GM19452 (cell line): Measurements from ENCODE around the gene PAXX.

Source experiments
- ATAC-seq: cut with Tn5 transposase; IDR thresholded peaks from one replicate; pipeline ENCODE4 v1.9.1; 2021; ENCODE audit not compliant: unreplicated experiment

PAXX gene, protein sequence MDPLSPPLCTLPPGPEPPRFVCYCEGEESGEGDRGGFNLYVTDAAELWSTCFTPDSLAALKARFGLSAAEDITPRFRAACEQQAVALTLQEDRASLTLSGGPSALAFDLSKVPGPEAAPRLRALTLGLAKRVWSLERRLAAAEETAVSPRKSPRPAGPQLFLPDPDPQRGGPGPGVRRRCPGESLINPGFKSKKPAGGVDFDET

DNA sequence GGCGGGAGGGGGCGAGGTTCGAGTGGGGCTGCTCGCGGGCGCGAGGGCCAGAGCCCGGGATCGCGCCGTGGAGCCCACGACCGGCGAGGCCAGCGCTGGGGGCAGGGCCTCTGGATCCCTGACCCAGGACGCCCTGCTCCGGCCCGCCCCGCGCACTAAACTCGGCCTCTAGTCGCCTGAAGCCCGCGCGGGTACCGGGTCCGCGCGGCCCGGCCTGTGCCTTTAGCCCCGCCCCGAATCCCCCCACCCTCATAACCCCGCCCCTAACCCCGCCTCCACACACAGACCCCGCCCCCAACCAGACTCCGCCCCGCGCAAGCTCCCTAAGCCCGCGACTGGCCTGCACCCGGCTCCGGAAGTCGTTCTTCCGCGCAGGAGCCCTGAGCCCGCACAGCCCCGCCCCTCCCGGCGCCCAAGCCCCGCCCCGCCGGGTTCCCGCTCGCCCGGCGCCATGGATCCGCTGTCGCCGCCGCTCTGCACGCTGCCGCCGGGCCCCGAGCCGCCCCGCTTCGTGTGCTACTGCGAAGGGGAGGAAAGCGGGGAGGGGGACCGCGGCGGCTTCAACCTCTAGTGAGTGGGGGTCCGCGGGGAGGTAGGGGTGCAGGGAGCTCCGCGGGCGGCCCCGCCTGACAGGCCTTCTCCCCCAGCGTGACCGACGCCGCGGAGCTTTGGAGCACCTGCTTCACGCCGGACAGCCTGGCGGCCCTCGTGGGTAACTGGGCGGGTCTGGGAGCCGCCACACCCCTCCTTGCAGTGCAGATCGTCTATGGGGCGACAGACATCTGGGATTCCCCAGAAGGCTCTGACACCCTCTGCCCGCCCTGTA, at the start of gene PAXX:
PAXX (plus strand) TSS at position 430 of the 826 bp plus-strand sequence; CDS start at position 452, 22 bp downstream.
- ATAC-seq = peak; percentile 84

DNA sequence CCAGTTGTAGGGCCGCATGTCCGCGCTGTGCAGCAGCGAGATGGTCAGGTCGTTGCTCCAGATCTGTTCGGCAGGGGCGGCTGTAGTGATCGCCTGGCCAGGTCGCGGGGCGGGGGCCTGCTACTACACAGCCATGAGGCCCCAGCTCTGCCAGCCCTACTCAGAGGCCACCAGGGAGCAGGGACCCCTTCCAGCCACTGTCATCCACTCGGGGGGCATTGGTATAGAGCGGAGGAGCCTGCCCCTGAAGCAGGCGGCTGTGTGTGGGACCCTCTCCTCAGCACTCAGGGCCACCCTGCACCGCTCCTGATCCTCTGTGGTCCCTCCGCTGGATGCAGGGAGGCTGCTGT, 49.4 kb upstream of the PAXX start:
- no peak for ATAC-seq

DNA sequence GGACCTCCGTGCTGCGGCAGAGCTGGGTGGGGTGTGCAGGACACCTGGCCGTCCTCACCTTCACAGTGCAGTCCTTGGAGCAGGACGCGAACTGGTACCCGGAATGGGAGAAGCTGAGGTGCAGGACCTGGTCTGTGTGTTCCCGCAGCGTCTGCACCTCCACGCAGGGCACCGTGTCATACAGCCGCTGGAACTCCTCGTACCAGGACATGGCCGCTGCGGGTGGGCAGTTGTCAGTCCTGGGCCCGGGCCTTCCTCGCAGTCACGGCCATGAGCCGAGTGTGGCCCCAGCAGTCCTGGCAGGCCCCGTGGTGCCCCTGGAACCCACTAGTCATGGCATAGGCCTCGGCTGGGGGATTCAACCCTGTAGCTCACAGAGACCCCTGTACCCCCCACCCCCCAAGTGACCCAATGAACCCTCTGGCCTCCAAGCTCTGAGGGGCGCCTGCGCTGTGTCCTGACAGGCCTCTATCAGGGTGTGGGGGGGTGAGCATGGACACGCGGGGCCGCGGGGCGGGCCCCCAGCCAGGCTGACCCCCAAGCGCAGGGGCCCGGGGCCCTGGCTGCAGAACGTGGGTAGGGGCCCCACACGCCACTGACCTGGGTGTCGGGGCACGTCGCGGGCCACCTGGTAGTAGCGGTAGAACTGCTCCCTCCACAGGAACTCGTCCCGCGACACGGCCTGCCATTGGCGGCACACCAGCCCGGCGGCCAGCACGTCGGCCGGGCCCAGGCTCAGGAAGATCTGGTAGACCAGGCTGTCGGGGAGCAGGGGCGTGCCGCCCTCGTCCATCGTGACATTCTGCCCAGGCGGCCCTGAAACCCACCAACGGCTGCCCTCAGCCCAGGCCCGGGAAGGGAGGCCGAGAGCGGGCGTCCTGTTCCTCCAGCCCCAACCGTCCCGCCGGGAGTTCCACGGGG, 48.7 kb upstream of the PAXX start:
- peak; percentile 6 for ATAC-seq

DNA sequence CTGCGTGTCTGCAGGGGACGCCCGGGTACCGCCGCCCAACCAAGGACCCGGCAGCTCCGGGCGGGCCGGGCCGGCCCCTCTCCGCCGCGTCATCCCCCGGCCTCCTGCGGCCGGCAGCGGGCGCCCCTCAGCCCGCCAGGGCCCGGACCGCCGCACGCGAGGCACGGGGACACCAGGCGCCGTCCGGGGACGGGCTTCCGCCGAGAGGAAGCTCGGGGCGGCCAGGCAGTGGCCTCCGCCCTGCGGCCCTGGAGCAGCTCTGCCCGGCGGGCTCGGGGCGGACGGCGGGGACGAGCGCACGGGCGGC, 48.1 kb upstream of the PAXX start:
- ATAC-seq = peak; percentile 37

DNA sequence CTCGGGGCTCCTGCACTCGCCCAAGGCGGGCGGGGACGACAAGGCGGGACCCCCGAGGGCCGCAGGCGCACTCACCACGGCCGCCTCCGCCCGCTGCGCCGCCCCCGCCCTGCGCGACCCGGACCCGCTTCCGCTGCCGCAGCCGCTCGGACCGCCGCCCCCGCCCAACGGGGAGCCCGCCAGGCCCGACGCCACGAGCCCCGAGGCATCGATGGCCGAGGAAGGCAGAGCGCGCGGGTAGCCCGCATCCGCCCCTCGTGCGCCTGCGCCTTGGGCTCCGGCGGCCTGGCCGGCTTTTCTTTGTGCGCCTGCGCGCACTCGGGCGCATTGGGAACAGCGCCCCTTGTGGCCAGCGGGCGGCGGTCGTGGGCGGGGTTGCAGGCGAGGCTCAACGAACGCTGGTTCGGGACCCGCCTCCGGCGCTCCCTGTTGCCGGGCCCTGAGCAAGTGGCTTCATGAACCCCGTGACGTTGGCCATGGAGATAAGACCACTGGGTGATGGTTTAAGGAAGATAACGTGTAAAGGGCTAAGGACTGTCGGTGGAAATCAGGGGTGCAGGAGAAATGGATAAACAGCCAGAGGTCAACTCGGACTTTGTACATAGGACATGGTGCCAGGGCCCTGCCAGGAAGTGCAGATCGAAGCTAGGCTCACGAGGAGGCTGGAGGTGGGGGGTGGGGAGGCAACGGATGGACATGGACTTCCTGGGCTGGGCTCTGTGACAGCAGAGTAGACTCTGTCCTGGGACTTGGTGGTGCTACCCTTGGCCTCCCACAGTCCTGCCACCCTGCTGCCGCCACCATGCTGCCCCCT, 47.5 kb upstream of the PAXX start, which contains the start of the genes C8G and FBXW5:
C8G (plus strand) TSS at position 725 of the 814 bp plus-strand sequence; CDS start at position 803, 78 bp downstream.
FBXW5 (minus strand) TSS at position 220 of the 814 bp plus-strand sequence. CDS start 655 bp downstream, outside the sequence.
- ATAC-seq = peak; percentile 74

DNA sequence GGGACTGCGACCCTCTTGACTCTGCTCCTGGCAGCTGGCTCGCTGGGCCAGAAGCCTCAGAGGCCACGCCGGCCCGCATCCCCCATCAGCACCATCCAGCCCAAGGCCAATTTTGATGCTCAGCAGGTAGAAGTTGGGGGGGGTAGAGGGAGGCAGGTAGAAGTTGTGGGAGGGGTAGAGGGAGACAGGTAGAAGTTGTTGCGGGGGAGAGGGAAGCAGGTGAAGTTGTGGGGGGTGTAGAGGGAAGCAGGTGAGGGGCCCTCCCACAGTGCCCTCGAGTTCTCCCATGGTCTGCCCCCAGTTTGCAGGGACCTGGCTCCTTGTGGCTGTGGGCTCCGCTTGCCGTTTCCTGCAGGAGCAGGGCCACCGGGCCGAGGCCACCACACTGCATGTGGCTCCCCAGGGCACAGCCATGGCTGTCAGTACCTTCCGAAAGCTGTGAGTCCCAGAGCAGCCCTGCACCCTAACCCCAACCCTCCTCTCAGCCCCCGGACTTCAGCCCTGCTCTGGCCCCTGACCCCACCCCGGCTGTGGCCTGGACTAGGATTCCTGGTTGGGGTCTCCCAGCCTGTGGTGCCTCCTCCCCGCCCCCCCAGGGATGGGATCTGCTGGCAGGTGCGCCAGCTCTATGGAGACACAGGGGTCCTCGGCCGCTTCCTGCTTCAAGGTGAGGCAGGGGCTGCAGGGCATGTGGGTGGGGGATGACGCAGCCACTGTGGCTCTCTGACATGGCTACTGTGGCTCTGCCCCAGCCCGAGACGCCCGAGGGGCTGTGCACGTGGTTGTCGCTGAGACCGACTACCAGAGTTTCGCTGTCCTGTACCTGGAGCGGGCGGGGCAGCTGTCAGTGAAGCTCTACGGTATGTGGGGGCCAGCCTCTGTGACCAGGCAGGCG, 46.6 kb upstream of the PAXX start:
- no peak for ATAC-seq

DNA sequence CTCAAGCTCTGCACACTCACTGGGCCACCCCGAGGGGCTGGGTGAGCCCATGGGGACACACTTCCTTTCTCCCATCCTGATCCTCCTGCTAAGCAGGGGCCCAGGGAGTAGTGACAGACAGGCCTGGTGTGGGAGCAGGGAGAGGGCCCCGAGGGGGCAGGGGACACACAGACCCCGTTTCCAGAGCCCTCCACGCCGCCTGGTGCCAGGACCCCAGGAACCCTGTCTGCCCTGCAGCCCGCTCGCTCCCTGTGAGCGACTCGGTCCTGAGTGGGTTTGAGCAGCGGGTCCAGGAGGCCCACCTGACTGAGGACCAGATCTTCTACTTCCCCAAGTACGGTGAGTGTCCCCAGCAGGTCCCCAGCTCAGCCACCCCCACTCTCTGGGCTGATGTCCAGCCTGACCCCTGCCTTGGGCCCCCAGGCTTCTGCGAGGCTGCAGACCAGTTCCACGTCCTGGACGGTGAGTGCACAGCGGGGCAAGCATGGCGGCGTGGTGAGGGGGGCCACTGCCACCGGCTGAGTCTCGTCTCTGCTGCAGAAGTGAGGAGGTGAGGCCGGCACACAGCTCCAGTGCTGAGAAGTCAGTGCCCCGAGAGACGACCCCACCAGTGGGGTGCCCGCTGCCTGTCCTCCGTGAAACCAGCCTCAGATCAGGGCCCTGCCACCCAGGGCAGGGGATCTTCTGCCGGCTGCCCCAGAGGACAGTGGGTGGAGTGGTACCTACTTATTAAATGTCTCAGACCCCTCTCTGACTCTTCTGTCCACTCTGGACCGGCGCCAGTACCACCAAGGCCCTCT, 45.8 kb upstream of the PAXX start:
- no peak for ATAC-seq

DNA sequence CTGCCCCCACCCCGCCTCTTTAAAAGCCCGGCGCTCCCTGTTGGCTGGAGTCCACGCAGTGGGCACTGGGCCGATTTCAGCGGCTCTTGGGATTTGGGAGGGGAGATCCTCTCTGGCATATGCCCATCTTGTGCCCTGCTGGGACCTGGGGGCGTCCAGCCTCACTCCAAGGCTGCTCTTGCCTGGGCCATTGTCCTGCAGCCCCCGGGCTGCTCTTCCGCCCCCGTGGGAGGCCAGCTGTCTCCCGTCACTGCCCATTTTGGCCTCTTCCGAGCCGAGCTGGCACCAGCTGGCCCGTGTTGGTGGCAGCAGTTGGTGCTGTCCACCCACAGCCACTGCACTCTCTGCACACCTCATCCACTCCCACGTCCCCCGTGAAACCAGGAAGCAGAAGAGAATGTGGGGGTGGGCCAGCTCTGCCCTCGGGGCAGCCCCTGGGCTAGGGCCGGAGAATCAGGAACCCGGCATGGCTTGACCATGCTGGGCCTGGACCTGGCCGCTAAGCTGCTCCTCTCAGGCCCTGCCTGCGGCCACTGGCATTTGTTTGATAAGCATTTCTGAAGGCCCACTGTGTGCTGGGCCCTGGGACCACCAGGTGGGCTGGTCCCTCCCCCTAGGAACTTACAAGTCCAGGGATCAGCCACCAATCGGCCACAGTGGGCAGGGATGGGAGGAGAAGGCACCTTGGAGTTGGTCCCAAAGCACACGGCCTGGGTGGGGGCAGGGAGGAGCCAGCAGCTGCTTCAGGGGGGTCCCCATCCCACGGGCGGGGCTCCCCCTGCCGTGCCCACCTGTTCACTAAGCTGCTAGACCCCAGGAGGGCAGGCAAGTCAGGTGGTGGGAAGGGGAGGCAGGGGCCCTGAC, 45.0 kb upstream of the PAXX start:
- no peak for ATAC-seq

DNA sequence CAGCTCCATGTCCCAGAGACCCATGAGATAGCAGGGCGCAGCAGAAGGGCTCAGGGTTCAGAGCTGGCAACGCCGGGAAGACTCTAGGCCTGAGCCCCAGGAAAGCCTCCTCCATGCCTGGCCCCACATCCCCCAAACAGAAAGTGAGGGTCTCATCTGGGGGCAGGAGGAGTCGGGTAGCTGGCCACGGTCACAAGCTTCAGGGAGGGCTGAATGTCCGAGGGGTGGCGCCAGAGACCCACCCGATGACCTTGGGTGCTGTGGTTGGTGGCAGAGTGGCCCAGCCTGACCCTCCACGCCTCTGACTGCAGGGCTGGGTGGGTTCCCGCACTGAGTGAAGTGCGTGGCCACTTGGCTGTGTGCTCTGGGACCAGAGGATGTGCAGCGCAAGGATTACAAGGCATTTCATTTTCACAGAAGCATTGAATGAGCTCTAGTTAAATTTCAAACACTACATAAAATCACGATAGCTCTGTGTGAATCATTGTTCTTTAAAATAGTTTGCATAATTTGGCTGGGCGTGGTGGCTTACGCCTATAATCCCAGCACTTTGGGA, 44.2 kb upstream of the PAXX start:
- ATAC-seq = no peak

DNA sequence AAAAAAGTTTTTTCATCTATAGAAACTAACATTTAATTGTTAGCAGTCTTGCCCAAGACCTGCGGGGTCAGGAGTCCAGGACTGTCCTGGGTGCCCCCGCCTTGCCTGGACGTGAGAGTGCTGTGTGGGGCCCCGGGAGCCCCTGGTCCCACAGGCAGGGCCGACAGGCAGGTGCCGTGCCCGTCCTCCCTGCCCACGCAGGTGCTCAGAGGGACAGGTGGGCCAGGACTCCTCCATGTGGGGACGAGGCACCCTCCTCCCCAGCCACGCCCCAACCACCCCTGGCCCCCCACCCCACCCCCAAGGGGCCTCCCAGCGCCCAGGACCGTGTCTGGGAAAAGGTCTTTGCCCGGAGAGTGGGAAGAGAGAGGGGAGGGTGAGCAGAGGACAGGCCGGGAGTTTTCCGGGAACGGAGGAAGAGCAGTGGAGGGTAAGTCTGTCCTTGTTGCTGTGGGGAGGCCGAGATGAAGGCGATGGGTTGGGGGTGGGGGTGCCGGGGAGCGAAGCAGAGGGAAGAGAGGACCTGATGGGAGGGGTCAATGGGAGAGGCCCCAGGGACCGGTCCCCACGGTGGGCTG, 42.9 kb upstream of the PAXX start:
- ATAC-seq = no peak

DNA sequence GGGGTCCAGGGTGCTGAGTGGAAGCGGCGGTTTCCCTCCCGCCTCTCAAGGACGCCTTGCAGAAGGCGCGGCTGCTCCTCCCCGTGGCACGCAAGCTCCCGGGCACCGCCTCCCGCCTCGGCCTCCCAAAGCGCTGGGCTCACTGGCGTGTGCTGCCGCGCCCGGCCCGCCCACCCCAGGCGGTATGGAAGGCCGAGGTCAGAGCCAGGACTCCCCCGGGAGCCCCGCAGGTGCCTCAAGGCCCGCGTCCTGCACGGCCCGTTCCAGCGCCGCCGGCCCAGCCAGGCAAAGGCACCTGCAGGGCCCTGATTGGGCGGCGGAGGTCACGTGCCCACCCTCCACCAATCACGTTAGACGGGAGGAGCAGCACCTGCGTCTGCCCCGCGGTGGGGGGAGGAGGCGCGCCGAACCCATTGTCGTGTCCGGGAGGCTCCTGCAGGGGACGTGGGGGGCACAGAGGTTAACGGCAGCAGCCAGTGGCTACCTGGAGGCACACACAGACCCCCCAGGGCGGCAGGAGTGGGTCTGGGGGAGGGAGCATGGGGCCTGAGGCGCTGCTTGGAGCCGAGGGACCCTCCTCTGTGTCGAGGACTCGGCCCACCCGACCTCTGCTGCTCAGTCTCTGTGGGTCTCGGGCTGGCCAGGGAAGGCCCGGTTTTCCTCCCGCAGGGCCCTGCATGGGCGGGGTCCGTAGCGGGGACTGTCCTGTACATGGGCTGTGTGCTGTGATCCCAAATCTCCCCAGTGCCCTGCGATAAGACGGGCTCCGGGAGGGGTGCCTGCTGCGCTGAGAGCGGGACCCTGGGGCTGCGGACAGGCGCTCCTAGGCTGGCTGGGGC, 42.2 kb upstream of the PAXX start:
- ATAC-seq = peak; percentile 73

DNA sequence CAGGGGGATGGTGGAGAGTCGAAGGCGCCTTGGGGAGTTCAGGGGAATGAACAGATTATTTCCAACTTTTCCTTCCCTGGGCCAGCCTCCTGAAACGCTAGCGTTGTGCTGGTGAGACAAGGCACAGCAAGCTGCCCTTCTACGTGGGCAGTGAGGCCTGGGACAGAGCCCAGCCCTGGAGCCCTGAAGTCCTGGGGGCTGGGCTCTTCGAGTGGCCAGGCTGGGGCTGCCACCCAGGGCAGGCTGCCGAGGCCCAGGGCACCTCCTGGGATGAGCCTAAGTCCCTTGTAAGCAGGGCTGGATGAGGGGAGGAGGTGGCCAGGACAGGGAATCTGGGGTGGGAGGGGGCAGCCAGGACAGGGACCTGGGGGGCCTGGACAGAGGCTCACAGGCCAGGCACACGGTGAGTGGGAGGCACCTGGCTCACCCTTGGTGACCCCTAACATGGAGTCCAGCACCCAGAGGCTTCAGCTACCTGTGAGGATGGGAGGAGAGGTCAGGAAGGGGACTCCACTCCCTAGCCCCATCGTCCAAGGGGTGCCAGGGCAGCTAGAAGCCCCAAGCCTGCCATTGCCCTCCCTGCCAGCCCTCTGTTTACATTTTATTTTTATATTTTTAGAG, 41.5 kb upstream of the PAXX start:
- ATAC-seq = no peak

DNA sequence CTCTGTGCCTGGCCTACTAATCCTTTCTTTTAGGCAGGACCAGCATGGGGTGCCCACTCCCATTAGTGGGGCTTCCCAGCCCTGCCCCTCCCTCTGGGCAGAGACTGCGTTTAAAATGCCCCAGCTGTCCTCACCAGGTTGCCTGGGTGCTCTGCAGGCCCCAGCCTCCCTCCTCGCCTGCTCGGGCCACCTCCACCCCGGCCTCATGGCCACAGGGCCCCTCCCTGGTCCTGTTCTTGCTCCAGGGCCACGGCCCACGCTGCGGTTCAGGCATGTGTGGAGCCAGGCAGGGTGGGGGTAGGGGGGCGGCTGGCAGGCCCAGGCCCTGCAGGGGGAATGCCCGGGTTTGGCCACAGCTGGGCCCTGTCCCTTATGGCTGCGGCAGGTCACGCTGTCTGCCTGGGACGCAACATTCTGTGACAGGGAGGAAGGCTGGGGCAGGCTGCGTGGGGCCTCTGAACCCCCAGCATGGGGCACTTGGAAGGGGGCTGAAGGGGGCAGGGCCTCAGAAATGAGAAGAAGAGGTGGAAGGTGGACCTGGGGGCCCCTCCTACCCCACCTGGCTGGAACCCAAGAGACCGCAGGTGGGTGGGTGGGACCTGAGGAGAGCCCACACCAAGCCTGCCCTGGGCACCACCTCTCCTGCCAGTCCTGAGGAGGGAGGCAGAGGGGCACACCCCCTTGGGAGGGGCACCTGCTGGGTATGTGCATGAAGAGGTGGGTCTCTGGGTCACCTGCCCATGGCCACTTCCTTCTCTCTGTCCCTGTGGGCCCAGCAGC, 40.5 kb upstream of the PAXX start, which contains the start of gene LCN12:
LCN12 (plus strand) TSS at position 733 of the 780 bp plus-strand sequence. CDS start 55 bp downstream, outside the sequence.
- ATAC-seq = no peak

DNA sequence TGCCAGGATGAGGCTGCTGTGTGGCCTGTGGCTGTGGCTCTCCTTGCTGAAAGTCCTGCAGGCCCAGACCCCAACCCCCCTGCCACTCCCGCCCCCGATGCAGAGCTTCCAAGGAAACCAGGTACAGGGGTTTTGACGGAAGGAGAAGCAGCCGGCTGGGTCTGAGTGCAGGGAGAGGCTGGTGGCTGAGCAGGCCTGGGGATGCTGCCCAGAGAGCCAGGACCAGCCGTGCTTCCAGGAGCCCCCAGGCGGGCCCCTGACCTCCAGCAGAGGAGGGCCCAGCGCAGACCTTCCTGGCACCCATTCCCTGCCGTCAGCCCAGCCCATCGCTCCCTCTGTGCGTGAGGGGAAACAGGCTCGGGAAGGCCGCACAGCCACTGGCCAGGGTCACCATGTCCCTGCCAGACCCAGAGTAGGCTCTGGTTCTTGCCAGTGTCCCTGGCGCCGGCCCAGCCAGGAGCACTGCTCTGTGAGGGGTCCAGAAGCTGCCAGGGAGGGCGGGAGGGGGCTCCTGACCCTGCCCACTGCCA, 39.8 kb upstream of the PAXX start:
- ATAC-seq = no peak
